Suprapubic skin (tissue), 4 donors: Measurements from ENCODE around the gene EEF1E1.

Source experiments
- POLR2A ChIP-seq, 2 donors: fragments of 450-650 bp; IDR thresholded peaks; one replicate each; pipeline ENCODE4 v1.6.1; 2017; ENCODE audit warnings: antibody characterized with exemption in 2 of 2, mild to moderate bottlenecking in 2 of 2, moderate library complexity in 2 of 2
- POLR2AphosphoS5 ChIP-seq, 3 donors: sonication (generic); formaldehyde crosslinking; IDR thresholded peaks; one replicate each; pipeline ENCODE4 v1.6.1; 2017; ENCODE audit warnings: antibody characterized with exemption in 3 of 3

DNA sequence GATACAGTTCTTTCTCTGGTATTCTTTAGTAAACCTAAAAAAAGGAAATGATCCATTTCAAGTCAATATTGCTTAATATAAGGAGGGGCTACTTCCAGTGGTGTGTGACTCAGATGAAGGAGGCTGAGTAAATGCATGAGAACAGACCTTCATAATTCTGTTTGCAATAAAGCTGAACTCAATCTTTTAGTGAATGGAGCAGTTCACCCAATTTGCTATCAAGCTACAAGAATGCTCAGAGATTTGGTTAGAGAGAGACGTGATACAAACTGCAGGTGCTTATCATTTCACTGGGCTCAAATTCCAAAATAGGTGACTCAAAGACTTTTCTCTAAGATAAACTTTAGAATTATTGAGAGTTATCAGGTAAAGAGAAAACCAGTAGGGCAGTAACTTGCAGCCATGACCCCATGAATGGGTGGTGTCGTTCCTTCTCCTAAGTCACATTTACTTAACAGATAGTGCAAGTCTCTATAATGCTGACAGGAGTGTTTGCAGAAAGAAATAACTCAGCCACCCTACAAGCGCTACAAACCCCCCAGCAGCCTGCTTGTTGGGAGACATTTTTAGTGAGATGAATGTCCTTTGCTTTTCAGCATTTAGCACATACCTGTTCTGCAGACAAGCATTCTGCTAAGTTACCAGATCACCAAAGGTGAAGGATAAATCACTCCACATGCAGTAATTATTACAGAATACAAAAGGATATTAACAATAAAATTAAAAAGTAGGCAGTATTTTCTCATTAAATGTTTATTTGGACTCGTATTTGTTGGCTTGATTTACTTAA lies 21.8 kb downstream of the EEF1E1 start:
- no peak for TF ChIP-seq POLR2AphosphoS5 (IDR thresholded peaks at IDR 0.05)
- no peak for TF ChIP-seq POLR2A (IDR thresholded peaks at IDR 0.05)
